Bronchial smooth muscle cell (primary cell): ENCODE data around the gene KIAA1671. TPM values are rescaled to one million over a fixed set of nuclear protein-coding genes. Genes with fewer than 3 reads are reported as not detected.

Experiments used
- total RNA-seq: library from RNA; depleted of rRNA; stranded (reverse); fragments of >200 nt; gene quantifications from 2 replicates; pipeline ENCODE4 v1.2.1, GENCODE V29; 2014

The KIAA1671 gene
- under 0.01 TPM in 2 replicates for total RNA-seq

GRCh38 chr22:24951942-24952836 lies at the start of gene KIAA1671:
Gene KIAA1671 (plus strand): TSS chr22:24952716. CDS start chr22:25028000, 75,284 bp downstream.

GRCh38 chr22:25199731-25200520 lies 247.4 kb downstream of the KIAA1671 start, which contains the start of gene CRYBB3:
Gene CRYBB3 (plus strand): TSS chr22:25199858. CDS start chr22:25201397, 1,539 bp downstream.

GRCh38 chr22:25219211-25219689 lies 266.7 kb downstream of the KIAA1671 start, which contains the start of gene CRYBB2:
Gene CRYBB2 (plus strand): TSS chr22:25219639. CDS start chr22:25221430, 1,791 bp downstream.

Other genes with a start within 250 kb of the KIAA1671 start
- not detected in 2 replicates for gene PIWIL3, start 178.0 kb upstream of the KIAA1671 start, total RNA-seq
- gene SGSM1, start 146.5 kb upstream of the KIAA1671 start, total RNA-seq: not detected in 2 replicates
- gene LHFPL7, start 6.0 kb upstream of the KIAA1671 start, total RNA-seq: not detected in 2 replicates
- not detected in 2 replicates for gene CRYBB3, start 247.1 kb downstream of the KIAA1671 start, total RNA-seq